NCI-H2107 (cell line): ENCODE measurements around the gene ZNF281.

Experiments
- DNase-seq: peaks from one replicate; lab custom pipeline; 2025; lab: John Stamatoyannopoulos, UW

The ZNF281 gene

DNA sequence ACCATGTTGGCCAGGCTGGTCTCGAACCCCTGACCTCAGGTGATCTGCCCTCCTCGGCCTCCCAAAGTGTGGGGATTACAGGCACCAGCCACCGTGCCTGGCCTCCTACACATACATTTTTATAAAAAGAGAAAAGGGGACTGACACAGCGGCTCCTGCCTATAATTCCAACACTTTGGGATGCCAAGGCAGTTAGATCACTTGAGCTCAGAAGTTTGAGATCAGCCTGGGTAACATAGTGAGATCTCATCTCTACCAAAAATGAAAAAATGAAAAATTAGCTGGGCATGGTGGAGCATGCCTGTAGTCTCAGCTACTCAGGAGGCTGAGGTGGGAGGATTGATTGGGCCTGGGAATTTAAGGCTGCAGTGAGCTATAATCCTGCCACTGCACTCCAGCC is 23.4 kb downstream of the ZNF281 start:
- no peak for DNase-seq

DNA sequence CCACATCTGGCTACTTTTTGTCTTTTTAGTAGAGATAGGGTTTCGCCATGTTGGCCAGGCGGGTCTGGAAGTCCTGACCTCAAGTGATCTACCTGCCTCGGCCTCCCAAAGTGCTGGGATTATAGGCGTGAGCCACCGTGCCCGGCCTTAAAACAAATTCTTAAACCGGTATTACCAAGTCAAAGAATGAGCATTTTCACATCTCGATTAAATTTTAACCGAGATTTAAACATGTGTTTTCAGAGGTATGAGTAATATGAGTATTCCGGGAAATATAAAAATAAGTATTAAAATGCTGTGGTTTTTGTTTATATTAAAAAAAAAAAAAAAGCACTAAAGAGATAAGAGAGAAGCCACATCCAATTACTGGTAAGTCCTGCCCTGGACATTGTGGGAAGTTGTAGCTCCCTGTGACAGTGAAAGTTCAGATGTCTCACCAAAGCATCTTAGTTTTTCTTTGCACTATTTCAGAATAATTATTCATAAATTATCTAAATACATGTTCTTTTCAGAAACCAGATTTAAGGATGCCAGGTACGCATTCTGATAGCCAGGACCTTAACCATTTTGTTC is 24.9 kb downstream of the ZNF281 start:
- DNase-seq = no peak

DNA sequence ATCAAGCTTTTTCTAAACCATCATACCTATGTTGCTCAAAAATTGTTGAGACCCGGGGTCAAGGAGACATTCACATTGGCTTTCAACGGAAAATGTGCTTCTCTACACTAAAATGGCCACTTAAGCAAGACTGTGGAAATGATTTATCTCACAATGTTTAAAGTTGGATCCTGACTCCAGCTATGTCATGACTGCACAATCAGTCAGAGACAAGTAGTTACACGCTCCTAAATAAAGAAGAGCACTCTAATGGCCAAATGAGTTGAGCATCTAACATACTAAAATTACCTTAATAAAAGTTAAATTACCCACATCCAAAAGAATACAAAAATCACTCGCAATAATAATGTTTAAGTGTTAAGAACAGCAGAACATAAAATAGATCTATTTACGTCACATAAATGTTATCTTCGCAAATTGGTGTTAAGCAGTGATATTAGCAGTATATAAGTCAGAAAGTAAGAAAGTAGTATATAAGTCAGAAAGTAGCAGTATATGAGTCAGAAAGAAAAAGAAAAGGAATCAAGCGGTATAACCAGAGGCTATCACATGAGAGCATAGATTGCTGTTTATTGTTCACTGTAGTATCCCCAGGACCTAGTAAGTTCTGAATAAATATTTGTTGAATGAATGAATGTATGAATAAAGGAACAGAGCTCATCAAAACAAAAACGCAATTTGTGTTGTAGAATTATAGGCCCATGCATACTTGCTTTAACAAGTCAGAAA is 28.4 kb downstream of the ZNF281 start:
- DNase-seq = no peak

DNA sequence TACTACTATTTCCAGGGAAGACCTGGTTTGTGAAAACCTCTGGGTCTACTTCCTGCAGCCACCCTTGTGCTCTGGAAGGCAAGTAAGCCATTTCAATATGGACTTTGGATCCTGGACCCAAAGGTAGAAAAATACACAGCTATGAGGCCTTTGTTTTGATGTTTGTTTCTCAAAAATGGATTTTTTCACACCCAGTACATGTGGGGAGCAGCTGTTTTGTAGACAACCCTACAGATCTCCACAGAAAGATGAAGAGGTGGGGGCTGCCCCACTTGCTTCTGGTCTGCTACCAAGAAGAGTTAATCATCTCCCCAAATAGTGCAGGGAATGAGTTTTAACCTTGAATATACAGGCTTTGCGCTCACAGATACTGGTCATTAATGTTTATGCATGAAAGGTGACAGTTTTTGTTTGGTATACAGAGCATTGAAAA is 29.2 kb downstream of the ZNF281 start:
- no peak for DNase-seq

DNA sequence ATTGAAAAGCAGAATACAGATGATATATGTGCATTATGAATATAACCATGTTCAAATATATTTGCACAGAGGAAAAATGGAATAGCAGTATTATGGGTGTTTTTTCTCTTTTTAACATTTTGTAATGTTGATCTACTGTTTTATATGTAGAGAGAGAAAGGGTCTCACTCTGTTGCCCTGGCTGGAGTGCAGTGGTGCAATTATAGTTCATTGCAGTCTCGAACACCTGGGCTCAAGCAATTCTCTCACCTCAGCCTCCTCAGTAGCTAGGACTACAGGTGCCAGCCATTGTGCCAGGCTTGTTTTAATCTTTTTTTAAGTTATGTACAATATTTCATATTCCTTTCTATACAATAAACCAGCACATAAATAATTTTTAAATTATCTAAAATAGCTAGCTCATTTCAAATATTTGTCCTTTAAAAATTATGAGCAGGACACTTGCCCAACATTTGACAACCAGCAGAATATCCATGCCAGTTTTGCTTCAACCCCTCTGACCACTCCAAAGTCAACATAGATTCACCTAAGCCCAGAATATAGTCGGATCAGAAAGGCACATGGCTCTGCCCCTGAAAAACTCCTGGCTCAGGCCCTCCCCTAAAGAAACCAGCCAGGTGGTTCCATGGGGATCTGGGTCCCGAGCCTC is 29.8 kb downstream of the ZNF281 start:
- DNase-seq = no peak

DNA sequence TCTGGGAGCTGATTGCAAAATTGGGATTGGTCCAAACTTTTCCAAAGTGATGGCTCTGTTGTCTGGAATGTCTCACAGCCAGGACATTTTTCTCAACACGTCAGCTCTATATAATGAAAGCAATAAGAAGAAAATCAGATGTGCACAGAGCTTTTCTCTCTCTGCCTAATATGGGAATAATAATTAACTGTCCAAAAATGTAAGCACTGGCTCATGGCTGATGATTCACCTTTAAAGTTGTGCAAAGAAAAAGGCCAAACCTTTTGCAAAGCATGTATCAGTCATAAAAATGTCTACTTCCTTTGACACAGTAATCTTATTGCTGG is 30.4 kb downstream of the ZNF281 start:
- no peak for DNase-seq

DNA sequence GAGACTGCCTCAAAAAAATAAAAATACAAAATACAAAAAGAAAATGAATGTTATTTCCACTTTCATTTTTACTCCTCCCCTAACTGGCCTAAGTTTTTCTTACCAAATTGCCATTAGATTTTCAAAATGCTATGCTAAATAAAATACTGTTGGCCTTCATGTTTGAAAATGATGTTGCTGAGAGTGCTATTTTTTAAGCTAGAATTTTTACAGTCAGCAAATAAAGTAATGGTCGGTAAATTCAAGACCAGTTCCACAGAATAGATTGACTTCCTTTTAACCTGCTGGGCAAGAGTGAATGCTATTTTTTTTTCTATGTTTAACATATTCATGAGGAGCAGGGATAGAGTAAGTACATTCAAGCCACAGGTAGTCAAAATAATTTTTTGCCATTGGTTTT is 31.7 kb downstream of the ZNF281 start:
- no peak for DNase-seq

DNA sequence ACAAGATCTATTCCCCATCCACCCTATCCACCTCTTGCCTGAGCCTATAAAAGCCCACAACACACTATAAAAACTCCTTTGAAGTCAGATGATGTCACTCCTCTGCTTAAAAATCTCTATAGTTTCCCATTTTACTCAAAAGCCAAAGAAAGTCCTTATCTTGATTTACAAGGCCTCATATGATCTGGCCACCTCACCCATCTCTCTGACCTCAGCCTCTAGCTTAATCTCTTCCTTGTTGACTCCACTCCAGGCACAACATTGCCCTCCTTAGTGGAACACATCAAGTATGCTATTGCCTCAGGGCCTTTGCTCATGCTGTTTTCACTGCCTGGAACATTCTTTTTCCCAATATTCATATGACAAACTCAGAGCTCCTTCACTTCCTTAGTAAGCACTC is 33.3 kb downstream of the ZNF281 start:
- DNase-seq = no peak

DNA sequence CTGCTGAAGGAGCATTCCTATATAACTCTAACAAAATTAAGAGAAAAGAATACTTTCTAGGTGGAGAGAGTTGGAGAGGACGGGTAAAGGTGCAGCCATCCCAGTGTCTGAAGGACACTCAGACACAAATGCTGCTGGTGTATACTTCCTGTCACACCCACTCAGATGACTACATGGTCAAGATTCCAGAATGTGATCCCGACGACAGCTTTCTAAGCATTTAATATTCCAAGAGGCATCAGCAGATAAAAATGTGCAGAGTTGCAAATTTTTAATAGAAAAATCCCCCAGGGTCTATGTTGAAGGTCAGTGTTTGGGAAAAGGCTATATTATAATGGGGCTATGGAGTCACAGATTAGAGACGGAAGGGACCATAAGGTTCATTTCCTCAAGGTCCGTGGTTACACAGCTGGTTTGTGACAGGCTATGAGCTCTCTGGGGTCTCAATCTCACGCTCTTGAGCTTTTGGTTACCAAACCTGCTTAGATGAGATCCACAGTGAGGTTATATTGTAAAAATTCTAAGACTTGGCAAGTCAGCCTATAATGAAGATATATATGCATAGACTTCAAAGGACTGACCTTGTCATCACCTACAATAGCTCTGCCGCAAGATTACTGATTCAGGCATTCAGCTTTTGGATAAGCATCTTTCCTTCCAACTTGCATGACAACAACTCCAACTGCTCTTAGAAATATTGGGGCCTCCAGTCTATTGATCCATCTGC is 35.1 kb downstream of the ZNF281 start:
- DNase-seq = no peak

DNA sequence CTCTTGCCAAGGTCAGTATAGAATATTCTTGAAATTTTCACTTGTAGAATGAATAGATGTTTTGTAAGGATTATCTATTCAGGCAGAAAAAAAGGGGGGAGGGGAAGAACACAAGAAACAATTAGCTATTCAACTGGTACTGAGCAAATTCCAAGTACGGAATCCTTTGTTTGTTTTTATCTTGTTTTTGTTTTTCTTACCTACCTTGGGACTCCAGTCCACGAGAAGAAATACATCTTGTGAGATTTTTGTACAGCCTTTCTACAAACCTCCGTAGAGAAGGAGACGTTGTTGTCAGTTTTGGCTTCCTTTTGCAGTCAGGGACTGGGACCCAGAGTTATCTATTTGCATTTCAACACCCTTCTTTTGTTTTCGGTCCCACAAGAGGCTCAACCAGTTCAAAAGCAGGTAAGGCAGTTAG is 36.0 kb downstream of the ZNF281 start:
- DNase-seq = no peak

DNA sequence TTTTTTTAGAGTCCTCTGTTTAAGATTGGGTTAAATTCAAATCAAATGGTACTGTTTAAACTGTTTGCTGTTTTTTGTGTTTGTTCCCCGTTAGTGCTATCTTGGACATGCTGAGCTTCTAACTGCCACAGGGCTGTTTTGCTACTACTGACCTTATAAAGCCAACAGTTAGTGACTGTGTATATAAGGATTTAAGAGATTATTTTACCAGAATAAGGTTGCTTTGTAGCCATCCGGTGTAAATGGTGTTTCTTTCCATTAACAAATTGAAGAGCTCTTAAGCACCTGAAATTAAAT is 37.0 kb downstream of the ZNF281 start:
- no peak for DNase-seq

DNA sequence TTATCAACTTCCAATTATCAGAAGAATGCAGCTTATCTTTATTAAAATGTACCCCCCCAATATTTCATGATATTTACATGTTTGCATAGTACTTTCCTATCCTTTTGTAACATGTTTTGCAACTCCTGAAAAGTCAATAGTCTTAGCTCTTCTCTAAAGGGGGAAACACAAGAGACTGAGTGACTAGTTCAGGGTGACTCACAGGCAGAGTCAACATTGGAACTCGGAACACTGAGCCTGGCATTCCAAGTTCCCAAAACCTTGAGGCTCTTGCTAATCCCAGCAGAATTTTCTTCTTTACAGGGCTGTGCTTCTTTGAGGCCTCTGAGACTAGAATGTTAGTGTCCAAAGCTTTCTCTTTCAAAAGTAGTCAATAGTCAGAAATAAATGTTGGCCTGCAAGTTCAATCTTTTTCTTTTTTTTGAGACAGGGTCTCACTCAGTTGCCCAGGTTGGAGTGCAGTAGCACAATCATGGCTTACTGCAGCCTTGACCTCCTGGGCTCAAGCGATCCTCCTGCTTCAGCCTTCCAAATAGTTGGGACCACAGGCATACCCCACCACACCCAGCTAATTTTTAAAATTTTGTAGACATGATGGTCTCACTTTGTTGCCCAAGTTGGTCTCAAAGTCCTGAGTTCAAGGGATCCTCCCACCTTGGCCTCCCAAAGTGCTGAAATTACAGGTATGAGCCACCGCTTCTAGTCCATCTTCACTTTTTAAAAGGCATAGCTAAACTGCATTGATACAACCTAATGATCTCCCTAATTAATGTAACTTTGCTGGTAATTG is 37.5 kb downstream of the ZNF281 start:
- DNase-seq = no peak

DNA sequence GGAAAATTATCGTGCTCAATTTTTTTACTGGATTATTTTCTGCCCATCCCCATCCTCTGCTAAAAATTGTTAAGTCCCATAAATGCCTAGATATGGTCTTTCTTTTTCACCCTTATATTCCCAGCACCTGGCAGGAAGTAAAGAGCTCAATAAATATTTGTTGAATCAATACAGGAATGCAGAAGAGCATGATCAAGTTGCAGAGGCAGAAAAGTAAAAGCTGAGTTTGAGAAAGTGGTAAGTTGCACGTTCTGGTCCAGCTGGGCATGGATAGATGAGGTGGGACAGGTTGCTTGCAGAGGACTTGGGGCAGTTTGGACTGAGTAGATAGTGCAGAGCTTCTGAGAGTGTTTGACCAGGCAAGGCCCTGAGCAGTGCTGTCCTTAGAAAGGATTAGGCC is 40.1 kb downstream of the ZNF281 start:
- no peak for DNase-seq

DNA sequence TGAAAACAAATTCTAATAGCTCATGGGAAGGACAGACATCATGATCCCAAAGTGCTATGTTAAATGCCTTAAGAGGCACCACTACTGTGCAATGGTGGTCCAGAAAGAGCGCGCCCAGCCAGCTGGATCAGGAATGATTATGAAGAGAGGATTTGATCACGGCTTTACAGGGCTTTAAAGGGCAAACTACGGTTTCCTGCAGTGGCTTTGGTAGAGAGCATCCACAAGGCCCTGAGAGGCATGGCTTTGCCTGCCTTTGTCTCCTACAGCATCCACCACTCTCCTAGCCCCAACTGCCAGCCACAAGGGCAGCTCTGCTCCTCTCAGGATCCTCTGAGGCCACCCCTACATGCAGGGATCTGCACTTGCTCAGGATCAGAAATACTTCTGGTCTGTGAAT is 40.7 kb downstream of the ZNF281 start:
- DNase-seq = no peak

DNA sequence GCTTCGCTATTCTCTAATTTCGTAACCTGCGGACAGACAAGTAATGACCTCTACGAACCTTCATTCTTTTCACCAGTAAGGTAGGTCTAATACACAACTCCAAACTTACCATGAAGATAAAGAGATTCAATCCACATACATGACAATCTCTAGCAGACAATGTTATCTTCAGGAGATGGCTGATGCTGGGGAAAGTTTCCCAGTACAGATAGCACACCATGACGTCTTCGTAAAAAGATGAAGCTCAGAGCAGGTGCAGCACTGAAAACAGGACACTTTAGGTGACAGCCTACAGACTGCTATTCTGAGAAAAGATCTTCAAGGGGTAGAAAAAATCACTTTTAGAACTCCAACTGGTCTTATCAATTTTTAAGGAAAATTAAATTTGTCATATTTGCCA is 41.3 kb downstream of the ZNF281 start:
- DNase-seq = no peak

DNA sequence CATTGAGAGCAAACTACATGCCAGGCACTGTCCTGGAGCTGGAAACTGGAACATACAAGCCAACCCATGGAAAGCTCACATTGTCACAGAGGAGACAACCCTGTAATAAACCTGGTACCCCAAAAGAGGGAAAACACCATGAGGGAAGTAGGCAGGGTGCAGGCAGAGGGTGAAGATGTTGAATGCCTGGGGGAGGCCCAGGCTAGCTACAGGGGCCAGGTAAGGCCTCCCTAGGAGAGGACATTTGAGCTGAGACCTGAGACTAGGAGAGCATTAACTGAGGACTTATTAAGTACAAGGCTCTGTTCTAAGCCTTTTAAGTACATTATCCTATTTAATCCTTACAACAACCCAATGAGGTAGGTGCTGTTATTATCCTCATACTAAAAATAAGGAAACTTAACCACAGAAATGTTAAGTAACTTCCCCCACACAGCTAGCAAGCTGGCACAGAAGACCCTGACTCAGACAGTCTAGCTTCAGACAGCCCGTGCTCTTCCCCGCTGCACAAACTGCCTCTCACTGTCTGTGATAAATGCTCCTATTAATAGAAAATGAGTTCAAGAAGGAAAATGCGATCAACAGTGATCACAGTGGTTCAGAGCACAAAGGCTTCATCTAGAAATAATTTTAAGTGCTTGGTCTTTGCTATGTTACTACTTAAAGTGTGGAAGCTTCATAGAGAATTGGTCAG is 41.8 kb downstream of the ZNF281 start:
- DNase-seq = no peak

DNA sequence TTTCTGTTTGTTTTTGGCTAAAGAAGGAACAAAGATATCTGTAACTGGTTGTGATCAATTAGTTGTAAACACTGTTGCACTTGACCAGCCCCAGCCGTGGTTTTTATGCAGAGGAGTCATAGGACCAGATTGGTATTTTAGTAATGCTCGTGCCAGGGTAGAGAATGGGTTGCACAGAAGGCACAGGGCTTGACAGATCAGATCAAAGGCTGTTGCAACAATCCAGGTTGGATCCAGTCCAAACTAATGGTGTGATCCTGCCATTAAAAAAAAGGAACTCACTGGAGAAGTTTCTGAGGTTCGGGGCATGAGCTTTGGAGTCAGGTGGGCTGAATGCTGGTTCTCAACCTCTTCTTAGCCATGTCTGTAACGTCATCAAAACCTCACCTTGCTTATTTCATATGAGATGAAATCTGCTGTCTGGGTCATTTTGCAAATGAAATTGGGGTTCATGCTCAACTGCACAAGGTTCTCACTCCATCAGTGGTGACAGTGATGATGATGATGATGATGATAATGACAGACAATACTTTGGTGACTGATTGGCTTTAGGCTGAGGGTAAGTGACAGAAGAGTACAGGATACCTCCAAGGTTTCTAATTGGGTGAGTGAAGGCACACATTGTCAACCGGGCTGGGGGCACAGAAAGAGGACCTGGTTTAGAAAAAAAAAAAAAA is 43.1 kb downstream of the ZNF281 start:
- no peak for DNase-seq

DNA sequence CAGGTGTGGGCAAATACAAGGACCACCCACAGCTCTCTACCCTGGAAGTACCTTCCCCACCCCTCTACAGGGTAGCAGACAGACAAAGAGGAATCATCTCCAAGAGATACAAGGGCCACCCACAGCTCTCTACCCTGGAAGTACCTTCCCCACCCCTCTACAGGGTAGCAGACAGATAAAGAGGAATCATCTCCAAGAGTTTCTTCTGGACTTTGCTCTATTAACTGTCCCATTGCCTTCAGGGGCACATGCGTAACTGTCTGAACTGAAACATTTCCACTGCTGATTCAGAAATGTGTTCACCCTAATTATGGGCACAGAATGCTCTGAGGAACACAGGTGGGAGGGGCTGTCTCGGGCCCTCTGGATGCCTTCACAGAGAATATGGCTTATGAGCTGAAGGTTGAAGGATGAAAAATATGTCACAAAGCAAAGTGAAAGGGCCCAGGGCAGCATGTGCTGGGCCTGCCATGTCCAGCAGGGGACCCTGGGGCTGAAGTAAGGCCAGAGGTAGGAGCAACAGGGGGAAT is 43.9 kb downstream of the ZNF281 start:
- DNase-seq = no peak

DNA sequence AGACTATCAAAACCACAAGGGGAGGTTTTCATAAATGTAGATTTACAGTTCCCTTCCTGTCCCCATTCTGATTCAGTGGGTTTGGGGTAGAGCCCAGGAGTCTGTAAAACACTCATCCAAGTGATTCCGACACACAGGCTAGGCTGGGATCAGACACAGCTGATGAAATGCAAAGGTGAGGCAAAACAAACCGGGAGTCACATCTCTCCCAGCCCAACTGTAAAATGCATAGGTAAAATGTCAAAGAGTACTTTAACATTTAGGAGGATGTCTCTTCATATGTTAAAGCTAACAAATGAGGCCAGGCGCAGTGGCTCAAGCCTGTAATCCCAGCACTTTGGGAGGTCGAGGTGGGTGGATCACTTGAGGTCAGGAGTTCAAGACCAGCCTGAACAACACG is 45.0 kb downstream of the ZNF281 start:
- no peak for DNase-seq

DNA sequence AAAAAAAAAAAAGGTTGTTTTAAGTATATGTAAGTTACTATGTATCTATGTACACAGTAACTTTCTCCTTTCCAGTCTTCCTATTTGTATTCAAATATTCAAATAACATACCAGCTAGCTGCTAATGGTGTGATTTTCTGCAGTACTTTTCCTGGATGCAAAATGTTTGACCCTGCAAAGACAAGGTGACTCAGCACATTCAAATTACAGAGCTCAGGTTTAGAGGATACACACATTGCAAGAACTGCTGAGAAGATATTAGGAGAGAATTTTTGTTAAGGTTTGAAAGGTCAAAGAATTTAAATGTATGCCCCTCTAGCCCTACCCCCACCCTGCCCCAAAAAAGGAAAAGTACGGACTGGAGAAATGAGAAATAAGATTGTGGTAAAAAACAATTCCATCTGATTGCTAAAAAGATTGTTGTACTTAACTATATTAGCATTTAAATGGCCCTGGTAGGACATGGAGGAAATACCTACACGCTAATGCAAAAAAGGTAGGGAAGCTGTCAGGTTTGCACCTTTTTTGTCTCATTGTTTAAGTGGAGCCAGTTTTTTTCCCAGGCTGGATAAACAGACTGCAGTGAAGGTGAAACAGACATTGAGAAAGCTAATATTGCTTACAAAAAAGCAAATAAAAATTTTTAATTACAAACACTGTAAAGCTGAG is 45.6 kb downstream of the ZNF281 start:
- no peak for DNase-seq
